K562 (cell line): ENCODE data around the gene SRP9. TPM values are rescaled to one million over a fixed set of nuclear protein-coding genes. Genes with fewer than 3 reads are reported as not detected.

Source experiments
- CHCHD3 ChIP-seq: fragments of 250-450 bp; sonication (Bioruptor Pico); IDR thresholded peaks from 2 replicates; pipeline ENCODE4 v2.1.2; 2022; ENCODE audit warnings: mild to moderate bottlenecking
- ELF1 ChIP-seq: fragments of 200-800 bp; sonication (Bioruptor generic); IDR thresholded peaks from 2 replicates; pipeline ENCODE4 v1.6.1; 2016; ENCODE audit warnings: missing genetic modification characterization, missing compliant biosample characterization
- KDM4B ChIP-seq, 2 experiments: fragments of 450-650 bp in 1 of 2; sonication (generic) in 1 of 2; IDR thresholded peaks; 2 replicates each; pipeline ENCODE4 v1.6.1; 2016 to 2017; ENCODE audit warnings: borderline replicate concordance in 2 of 2, antibody characterized with exemption in 1 of 2, low read depth in 1 of 2, mild to moderate bottlenecking in 1 of 2
- KLF16 ChIP-seq: IDR thresholded peaks from 2 replicates; pipeline ENCODE4 v1.6.1; 2016; ENCODE audit warnings: antibody characterized with exemption
- PBX2 ChIP-seq, 2 experiments: IDR thresholded peaks in 1 of 2; conservative IDR thresholded peaks in 1 of 2; 2 replicates each; pipeline ENCODE4 v1.6.1; 2016; ENCODE audit warnings: low read depth in 2 of 2, mild to moderate bottlenecking in 1 of 2, missing compliant biosample characterization in 1 of 2, missing genetic modification characterization in 1 of 2, moderate library complexity in 1 of 2
- XRCC5 ChIP-seq: fragments of 200-400 bp; formaldehyde crosslinking; IDR thresholded peaks from 2 replicates; pipeline ENCODE4 v1.6.1; 2017; ENCODE audit warnings: low read depth, mild to moderate bottlenecking, low read length
- ZNF778 ChIP-seq: fragments of 450-650 bp; formaldehyde crosslinking; IDR thresholded peaks from 2 replicates; pipeline ENCODE4 v1.4.0; 2020; ENCODE audit warnings: mild to moderate bottlenecking, moderate library complexity
- polyA plus RNA-seq, 8 experiments: library from polyadenylated mRNA; depleted of rRNA in 4 of 8; stranded (reverse) in 5 of 8; unstranded in 3 of 8; fragments of >200 nt; fragmentation: Nextera tagmentation in 2 of 8; fragmentation: Illumina TruSeq in 1 of 8; extraction: Ambion mirVana in 2 of 8; extraction: Trizol in 1 of 8; gene quantifications; 2 replicates each; pipeline versions ENCODE4 v1.2.1 to v1.2.3, GENCODE V29; 2011 to 2014; ENCODE audit warnings: inconsistent platforms in 1 of 8, missing spikeins in 1 of 8
- total RNA-seq, 7 experiments: library from RNA; depleted of rRNA in 6 of 7; stranded (reverse); fragments of >200 nt in 6 of 7; fragmentation: Illumina TruSeq in 2 of 7; extraction: Trizol in 2 of 7; gene quantifications; 2 replicates each; pipeline versions ENCODE4 v1.2.1 to v1.2.3, GENCODE V29; 2011 to 2021; ENCODE audit warnings: low replicate concordance in 1 of 7
- TF ChIP-seq, protein P1 (sequence below): fragments of 250-450 bp; sonication (Bioruptor Pico); IDR thresholded peaks from 2 replicates; pipeline ENCODE4 v1.5.0; 2020; ENCODE audit warnings: mild to moderate bottlenecking

The SRP9 gene
- total and polyA plus RNA-seq, 9 of the 15 experiments (the other 6 are each of a cell fraction or from before 2014, with no cell fraction given) = 273 to 1,892 (median 668) TPM

- TF ChIP-seq, protein P1, sequence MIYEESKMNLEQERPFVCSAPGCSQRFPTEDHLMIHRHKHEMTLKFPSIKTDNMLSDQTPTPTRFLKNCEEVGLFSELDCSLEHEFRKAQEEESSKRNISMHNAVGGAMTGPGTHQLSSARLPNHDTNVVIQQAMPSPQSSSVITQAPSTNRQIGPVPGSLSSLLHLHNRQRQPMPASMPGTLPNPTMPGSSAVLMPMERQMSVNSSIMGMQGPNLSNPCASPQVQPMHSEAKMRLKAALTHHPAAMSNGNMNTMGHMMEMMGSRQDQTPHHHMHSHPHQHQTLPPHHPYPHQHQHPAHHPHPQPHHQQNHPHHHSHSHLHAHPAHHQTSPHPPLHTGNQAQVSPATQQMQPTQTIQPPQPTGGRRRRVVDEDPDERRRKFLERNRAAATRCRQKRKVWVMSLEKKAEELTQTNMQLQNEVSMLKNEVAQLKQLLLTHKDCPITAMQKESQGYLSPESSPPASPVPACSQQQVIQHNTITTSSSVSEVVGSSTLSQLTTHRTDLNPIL (CRISPR knock-in tag) = no peak
- TF ChIP-seq ZNF778 (no peak), KDM4B (IDR thresholded peaks at IDR 0.05; ENCODE audit: borderline replicate concordance in 2 of 2, low read depth in 1 of 2) (no peak), PBX2 (CRISPR knock-in tag; IDR thresholded peaks at IDR 0.05; ENCODE audit: low read depth) (no peak), PBX2 (tag; conservative IDR thresholded peaks at IDR 0.05; ENCODE audit: low read depth) (0 out of 2 replicates have a peak, but pooled peaks have one; percentile 24), ELF1 (tag) (no peak), CHCHD3 (CRISPR knock-in tag) (no peak), XRCC5 (0 out of 2 replicates have a peak, but pooled peaks have one; percentile 29), KLF16 (no peak)
- TF ChIP-seq, all 486 proteins: peak for 3
Observed at GRCh38 chr1:225818229-225818628, 40.6 kb downstream of the SRP9 start (continued).
